Activated naive CD4-positive, alpha-beta T cell treated with anti-CD3 and anti-CD28 coated beads for 36 hours (primary cell): ENCODE data around the gene MSANTD1. TPM values are rescaled to one million over a fixed set of nuclear protein-coding genes. Genes with fewer than 3 reads are reported as not detected.

ENCODE experiments used
- CTCF ChIA-PET: fragments of 350-600 bp; sonication (Branson Sonifier 250); formaldehyde crosslinking; loops from one replicate; lab custom pipeline; 2021; ENCODE audit warnings: antibody characterized with exemption; lab: Charles Lee
- DNase-seq: peaks from one replicate; pipeline ENCODE4 v3.0.0-alpha.2; 2020
- H3K27ac Mint-ChIP-seq: one replicate; pipeline ENCODE4 v1.8.0; 2021; ENCODE audit warnings: mild to moderate bottlenecking, mixed read lengths
- H3K27me3 Mint-ChIP-seq: one replicate; pipeline ENCODE4 v1.8.0; 2021; ENCODE audit warnings: low read depth, mixed read lengths
- H3K36me3 Mint-ChIP-seq: one replicate; pipeline ENCODE4 v1.8.0; 2021; ENCODE audit warnings: low read depth, mixed read lengths
- H3K4me1 Mint-ChIP-seq: one replicate; pipeline ENCODE4 v1.8.0; 2021; ENCODE audit warnings: low read depth, mixed read lengths
- H3K4me3 Mint-ChIP-seq: one replicate; pipeline ENCODE4 v1.8.0; 2021; ENCODE audit warnings: mild to moderate bottlenecking, moderate library complexity, mixed read lengths
- H3K9me3 Mint-ChIP-seq: one replicate; pipeline ENCODE4 v1.8.0; 2021; ENCODE audit warnings: mixed read lengths
- intact Hi-C: fragments of 100-400 bp; cut with micrococcal nuclease; formaldehyde crosslinking; loops from one replicate; pipeline ENCODE4 v1.15.1; 2023
- total RNA-seq, 2 experiments: library from RNA; stranded (reverse); gene quantifications; one replicate each; pipeline ENCODE4 v1.2.3, GENCODE V29; 2021

The MSANTD1 gene
- total RNA-seq, 2 experiments from 2014 or later, result 0.49 to 0.55 TPM

DNA sequence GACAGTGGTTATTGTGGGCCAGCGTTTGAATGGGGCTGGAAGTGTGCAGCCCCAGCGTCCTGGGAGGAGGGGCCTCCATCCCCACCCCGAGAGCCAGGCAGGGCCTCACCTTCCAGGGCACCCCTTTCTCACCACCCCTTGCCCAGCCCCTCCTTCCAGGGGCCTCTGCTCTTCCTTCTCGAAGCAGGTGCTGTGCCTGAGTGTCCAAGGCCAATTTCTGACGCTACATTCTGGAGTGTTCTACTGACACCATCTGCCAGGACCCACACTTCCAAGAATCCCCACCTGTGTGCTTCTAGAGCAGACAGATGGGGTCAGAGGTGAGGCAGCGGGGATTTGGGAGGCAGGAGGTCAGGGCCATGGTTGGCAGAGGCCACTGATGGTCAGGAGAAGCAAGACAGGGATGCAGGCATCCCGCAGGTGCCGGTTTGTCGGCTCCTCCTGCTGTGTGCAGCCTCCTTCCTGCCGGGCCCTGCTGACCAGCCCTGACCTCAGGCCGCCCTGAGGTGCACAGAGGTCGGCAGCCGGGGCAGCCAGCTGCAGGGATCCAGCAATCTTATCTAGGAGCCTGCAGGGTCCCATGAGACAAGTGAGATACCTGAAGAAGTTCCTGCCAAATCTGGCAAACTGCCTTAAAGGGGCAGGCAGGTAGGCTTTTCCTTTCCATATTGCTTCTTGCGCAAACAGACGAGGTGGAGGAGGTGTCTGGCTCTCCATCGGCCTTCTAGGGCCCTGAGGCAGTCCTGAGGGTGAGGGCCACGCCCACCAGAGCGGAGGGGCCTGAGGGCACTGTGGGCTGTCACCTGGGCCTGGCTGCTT, 18.8 kb downstream of the MSANTD1 start:
- Mint-ChIP-seq H3K27me3 (no peaks in the 10 kb centered on the region), H3K4me1 (no peaks in the 10 kb centered on the region), H3K36me3 (no peaks in the 10 kb centered on the region), H3K4me3 (no peak overlapping the region), H3K9me3 (no peaks in the 10 kb centered on the region), H3K27ac (no peak overlapping the region)
- intact Hi-C loops, result no loop called here
- DNase-seq, result no peak
- CTCF ChIA-PET, result no interaction called here

GRCh38 chr4:3268395-3269104, 19.6 kb downstream of the MSANTD1 start:
- peak; percentile 1 for DNase-seq
- Mint-ChIP-seq H3K36me3 (no peaks in the 10 kb centered on the region), H3K27me3 (no peaks in the 10 kb centered on the region), H3K4me1 (no peaks in the 10 kb centered on the region), H3K27ac (no peak overlapping the region), H3K9me3 (peaks cover 2% of the 10 kb centered on the region), H3K4me3 (no peak overlapping the region)
- CTCF ChIA-PET, result no interaction called here
- intact Hi-C loops, result no loop called here

DNA sequence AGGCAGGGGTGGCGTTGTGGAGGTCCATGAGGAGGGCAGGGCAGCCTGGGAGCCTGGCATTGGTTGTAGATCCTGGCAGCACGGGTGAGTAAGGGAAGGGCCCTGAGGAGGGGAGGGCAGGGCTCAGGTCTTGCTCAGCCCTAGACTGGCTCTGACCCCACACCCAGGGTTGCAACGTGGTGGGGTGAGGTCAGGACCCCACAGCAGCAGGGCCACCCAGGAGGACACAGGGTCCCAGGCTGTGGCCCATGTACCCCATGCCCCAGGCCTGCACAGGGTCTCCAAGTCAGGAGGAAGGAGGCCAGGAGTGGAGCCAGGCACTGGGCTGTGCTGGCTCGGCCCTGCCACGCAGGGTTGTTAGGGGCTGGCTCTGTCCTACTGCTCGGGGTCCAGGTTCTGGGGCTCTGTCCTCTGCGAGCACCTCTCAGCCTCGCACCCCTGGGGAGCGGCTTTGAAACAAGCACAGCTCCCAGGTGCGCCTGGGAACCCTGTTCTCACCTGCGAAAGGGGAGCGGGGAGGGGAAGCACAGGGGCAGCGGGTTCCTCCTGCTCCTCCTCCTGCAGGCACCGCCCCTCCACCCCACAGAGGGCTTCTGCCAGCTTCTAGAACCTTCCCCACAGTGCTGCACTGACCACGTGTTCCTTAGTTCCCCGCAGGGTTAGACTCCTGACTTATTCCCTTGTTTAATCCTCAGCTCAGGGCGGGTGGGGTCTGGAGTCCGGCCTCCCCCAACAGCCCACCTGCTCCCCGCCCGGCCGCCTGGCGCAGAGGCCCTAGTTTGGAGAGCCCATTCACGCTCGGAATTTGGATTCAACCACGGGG, 20.4 kb downstream of the MSANTD1 start:
- CTCF ChIA-PET, result interaction anchor here (1.4 kb wide), 1 partner anchor 26 kb away, joined by 3 read pairs; no protein-coding TSS in a partner anchor
- Mint-ChIP-seq H3K27ac (no peak overlapping the region), H3K9me3 (peaks cover 2% of the 10 kb centered on the region), H3K36me3 (no peaks in the 10 kb centered on the region), H3K4me3 (no peak overlapping the region), H3K4me1 (no peaks in the 10 kb centered on the region), H3K27me3 (no peaks in the 10 kb centered on the region)
- intact Hi-C loops, result no loop called here
- peak; percentile 3 for DNase-seq

- CTCF ChIA-PET, result interaction anchor here (1.4 kb wide), 1 partner anchor 26 kb away, joined by 3 read pairs; no protein-coding TSS in a partner anchor
- Mint-ChIP-seq H3K4me1 (no peaks in the 10 kb centered on the region), H3K36me3 (no peaks in the 10 kb centered on the region), H3K27ac (no peak overlapping the region), H3K9me3 (peaks cover 2% of the 10 kb centered on the region), H3K4me3 (no peak overlapping the region), H3K27me3 (no peaks in the 10 kb centered on the region)
- intact Hi-C loops, result no loop called here
- peak; percentile 1 for DNase-seq
Observed at GRCh38 chr4:3269991-3270611, 21.1 kb downstream of the MSANTD1 start.

GRCh38 chr4:3271131-3271530, 22.2 kb downstream of the MSANTD1 start:
- intact Hi-C loops, result no loop called here
- Mint-ChIP-seq H3K27me3 (no peaks in the 10 kb centered on the region), H3K4me1 (no peaks in the 10 kb centered on the region), H3K4me3 (no peak overlapping the region), H3K27ac (no peak overlapping the region), H3K9me3 (peaks cover 2% of the 10 kb centered on the region), H3K36me3 (no peaks in the 10 kb centered on the region)
- no peak for DNase-seq
- CTCF ChIA-PET, result no interaction called here

DNA sequence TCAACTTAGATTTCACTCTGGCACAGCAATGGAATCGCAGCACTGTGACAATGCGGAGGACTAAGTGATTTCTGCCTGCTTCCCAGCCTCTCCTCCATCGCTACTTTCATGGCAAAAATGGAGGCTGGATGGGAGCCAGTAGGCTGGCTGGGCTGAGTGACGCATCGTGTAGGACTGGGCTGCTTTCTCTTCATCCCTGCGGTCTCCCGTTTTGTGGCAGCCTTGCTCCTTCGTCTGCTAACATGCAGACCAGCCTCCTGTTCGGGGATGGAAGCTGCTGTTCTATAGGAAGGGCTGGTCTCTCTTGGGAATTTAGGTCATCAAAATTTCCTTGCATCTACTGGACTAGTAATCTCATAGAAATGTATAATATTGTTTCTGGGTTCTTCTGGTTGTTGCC, 28.0 kb downstream of the MSANTD1 start:
- H3K27me3 Mint-ChIP-seq, result no peaks in the 10 kb centered on the region
- CTCF ChIA-PET, result no interaction called here
- intact Hi-C loops, result no loop called here
- no peak for DNase-seq
- no peaks in the 10 kb centered on the region for H3K4me1 Mint-ChIP-seq
- H3K27ac Mint-ChIP-seq, result no peak overlapping the region
- H3K4me3 Mint-ChIP-seq, result no peak overlapping the region
- peaks cover 4% of the 10 kb centered on the region for H3K9me3 Mint-ChIP-seq
- H3K36me3 Mint-ChIP-seq, result no peaks in the 10 kb centered on the region

DNA sequence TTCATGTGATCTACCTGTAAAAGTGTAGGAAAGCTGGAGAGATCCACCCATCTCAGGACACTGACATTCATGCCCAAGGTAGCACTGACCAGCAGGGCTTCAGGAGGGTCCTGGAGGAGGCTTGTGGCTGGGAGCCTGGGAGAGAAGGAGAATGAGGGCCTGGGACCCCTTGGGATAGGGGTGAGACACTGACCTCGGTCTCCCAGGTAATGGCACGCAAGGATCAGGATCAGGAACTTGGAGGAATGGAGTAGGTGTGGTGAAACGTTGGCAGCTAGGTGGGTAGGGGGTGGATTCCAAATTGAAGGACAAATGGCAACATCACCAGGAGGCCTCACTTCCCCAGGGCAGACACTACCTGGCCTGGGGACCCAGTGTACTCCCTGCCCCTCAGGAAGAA, 31.5 kb downstream of the MSANTD1 start:
- no peak for DNase-seq
- CTCF ChIA-PET, result no interaction called here
- no peak overlapping the region for H3K4me3 Mint-ChIP-seq
- H3K4me1 Mint-ChIP-seq, result no peaks in the 10 kb centered on the region
- H3K27me3 Mint-ChIP-seq, result no peaks in the 10 kb centered on the region
- H3K27ac Mint-ChIP-seq, result no peak overlapping the region
- no peaks in the 10 kb centered on the region for H3K36me3 Mint-ChIP-seq
- intact Hi-C loops, result no loop called here
- H3K9me3 Mint-ChIP-seq, result peaks cover 2% of the 10 kb centered on the region

DNA sequence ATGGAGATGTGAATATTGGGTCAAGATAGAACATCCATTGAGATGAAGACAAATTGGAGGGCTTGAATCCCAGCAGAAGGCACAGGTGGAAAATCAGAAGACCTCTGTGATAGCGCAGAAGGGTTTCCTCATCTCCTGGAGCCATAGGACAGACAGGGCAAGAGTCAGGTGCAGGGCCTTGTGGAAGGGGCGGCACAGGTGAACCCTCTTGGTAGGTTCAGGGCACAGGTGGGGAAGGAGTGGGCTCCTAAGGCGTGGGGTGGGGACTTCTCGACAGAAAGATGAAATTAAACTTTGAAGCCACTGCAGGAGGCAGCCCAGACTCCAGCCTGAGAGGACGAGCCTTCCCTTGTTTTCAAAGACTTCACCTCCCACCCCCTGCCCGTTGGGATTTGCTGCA, 34.5 kb downstream of the MSANTD1 start:
- Mint-ChIP-seq H3K27ac (no peak overlapping the region), H3K4me3 (no peak overlapping the region), H3K36me3 (no peaks in the 10 kb centered on the region), H3K9me3 (peaks cover 2% of the 10 kb centered on the region), H3K4me1 (no peaks in the 10 kb centered on the region), H3K27me3 (peaks cover 6% of the 10 kb centered on the region)
- CTCF ChIA-PET, result no interaction called here
- DNase-seq, result no peak
- intact Hi-C loops, result no loop called here

GRCh38 chr4:3283916-3284315, 35.0 kb downstream of the MSANTD1 start:
- H3K27ac Mint-ChIP-seq, result no peak overlapping the region
- no peak for DNase-seq

DNA sequence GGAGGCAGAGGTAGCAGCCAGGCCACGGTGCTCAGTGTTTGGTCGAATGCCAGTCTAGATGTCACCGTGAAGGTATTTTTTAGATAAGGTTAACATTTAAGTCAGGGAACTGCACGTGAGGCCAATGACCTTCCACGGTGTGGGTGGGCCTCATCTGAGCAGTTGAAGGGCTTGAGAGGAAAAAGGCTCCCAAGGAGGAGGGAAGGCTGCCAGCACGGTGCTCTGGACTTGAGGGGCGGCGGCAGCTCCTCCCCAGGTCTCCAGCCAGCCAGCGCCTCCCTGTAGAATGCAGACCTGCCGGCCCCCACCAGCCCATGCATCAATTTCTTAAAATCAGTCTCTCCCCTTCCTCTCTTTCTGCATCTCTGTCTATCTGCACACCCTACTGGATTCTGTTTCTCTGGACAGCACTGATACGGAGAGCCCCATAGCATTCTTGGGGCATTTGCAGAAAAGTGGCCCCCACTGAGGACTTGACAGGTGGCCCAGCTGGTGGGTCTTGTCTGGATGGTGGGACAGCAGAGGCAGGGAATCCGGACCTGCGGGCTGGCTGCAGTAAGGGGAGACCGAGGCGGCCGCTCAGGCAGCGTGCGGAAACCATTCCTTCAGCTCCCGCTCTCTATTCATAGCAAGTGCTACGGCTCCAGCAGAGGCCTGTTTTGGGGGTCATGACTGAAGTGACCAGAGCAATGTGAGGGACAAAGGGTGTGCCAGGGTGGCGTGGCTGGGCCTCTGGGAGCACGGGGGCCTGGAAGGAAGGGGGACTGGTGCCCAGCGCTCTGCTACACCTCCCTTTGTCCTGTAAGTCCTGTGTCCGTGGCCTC, 36.0 kb downstream of the MSANTD1 start:
- CTCF ChIA-PET, result no interaction called here
- no peak overlapping the region for H3K4me3 Mint-ChIP-seq
- intact Hi-C loops, result no loop called here

More at GRCh38 chr4:3283916-3284315, 35.0 kb downstream of the MSANTD1 start:
- no peaks in the 10 kb centered on the region for H3K4me1 Mint-ChIP-seq
- intact Hi-C loops, result no loop called here
- CTCF ChIA-PET, result no interaction called here
- peaks cover 6% of the 10 kb centered on the region for H3K27me3 Mint-ChIP-seq
- peaks cover 1% of the 10 kb centered on the region for H3K9me3 Mint-ChIP-seq
- no peak overlapping the region for H3K4me3 Mint-ChIP-seq
- H3K36me3 Mint-ChIP-seq, result no peaks in the 10 kb centered on the region

DNA sequence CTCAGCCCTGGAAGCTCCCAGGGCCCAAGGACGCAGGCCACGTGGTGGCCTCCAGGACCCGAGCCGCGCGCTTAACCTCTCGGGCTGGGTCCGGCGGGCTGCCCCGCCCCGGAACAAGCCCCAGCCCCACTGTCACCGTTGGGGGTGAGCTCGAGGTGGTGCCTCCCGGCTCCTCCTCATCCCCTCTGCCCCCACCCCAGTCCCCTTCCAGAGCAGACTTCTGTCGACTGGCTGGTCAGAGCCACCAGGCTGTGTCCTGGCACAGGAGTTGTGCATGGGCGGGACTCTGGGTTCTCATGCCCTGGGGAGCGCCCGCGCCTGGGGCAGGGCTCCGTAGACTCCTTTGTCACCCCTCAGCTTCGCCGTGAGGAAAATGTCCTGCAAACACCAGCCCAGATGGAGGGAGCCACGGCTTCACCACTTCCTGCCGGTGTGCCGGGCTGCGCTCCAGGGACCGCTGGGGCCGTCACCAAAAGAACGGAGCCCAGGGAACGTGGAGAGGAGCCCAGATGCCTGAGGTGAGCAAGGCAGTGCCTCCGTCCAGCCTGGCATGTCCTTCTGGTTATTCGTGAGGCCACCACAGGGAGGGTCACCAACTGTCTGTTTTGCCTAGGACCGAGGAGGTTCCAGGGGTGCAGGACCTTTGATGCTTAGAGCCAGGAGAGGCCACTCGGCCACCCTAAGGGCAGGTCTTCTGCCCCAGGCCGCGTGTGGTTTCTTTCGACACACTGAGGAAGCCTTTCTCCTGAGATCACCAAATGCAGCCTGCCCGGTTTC, 36.8 kb downstream of the MSANTD1 start:
- H3K27me3 Mint-ChIP-seq, result peaks cover 6% of the 10 kb centered on the region
- intact Hi-C loops, result no loop called here
- no peak overlapping the region for H3K4me3 Mint-ChIP-seq
- CTCF ChIA-PET, result no interaction called here
- DNase-seq, result peak; percentile 2
- no peak overlapping the region for H3K27ac Mint-ChIP-seq
- H3K4me1 Mint-ChIP-seq, result no peaks in the 10 kb centered on the region
- no peaks in the 10 kb centered on the region for H3K36me3 Mint-ChIP-seq
- no peaks in the 10 kb centered on the region for H3K9me3 Mint-ChIP-seq

More for the DNA sequence above, 36.0 kb downstream of the MSANTD1 start:
- no peaks in the 10 kb centered on the region for H3K9me3 Mint-ChIP-seq
- peak; percentile 1 for DNase-seq
- H3K27me3 Mint-ChIP-seq, result peaks cover 6% of the 10 kb centered on the region
- no peak overlapping the region for H3K27ac Mint-ChIP-seq
- H3K4me1 Mint-ChIP-seq, result no peaks in the 10 kb centered on the region
- H3K36me3 Mint-ChIP-seq, result no peaks in the 10 kb centered on the region
